Panc1 (cell line): Measurements from ENCODE around the gene TRH.
"Not testable (repeated sequence)": the region's sequence is repeated elsewhere in the genome, so short reads cannot be mapped to it uniquely, and the experiment has no call there.

ENCODE experiments used
- CTCF ChIP-seq: fragments of 450-650 bp; IDR thresholded peaks from 2 replicates; pipeline ENCODE4 v1.5.1; 2017; ENCODE audit warnings: mild to moderate bottlenecking
- POLR2AphosphoS5 ChIP-seq: IDR thresholded peaks from 2 replicates; pipeline ENCODE4 v1.6.1; 2012; ENCODE audit warnings: mild to moderate bottlenecking, low read depth, low read length, moderate library complexity
- REST ChIP-seq, 2 experiments: IDR thresholded peaks; 2 replicates each; pipeline ENCODE4 v1.6.1; 2011 to 2012; ENCODE audit warnings: low read depth in 2 of 2, control low read depth in 1 of 2, low read length in 1 of 2, mild to moderate bottlenecking in 1 of 2, moderate library complexity in 1 of 2; ENCODE audit not compliant: insufficient read depth in 1 of 2
- SIN3A ChIP-seq: IDR thresholded peaks from 2 replicates; pipeline ENCODE4 v1.6.1; 2012; ENCODE audit warnings: low read depth, mild to moderate bottlenecking, low read length, moderate library complexity, borderline replicate concordance; ENCODE audit not compliant: insufficient read depth
- TCF7L2 ChIP-seq: IDR thresholded peaks from 2 replicates; pipeline ENCODE4 v1.6.1; 2011; ENCODE audit warnings: mild to moderate bottlenecking, low read depth, low read length, inconsistent platforms

- TF ChIP-seq CTCF, result peak; percentile 33
- not testable (repeated sequence) for TF ChIP-seq REST (IDR thresholded peaks at IDR 0.05; ENCODE audit: insufficient read depth in 1 of 2, low read depth in 2 of 2, low read length in 1 of 2); SIN3A; POLR2AphosphoS5; TCF7L2
Measured at GRCh38 chr3:130026146-130026829, 51.8 kb downstream of the TRH start.
